A673 (cell line): ENCODE results near the gene PACRG. TPM values are rescaled to one million over a fixed set of nuclear protein-coding genes. Genes with fewer than 3 reads are reported as not detected.

Experiments
- BruUV-seq: library from RNA; stranded (reverse); fragments of 400-500 nt; replicated peaks from 2 replicates; lab custom pipeline; 2021; lab: Mats Ljungman, UMichigan
- CTCF ChIA-PET: fragments of 300-600 bp; sonication (Branson Sonifier 250); formaldehyde crosslinking; loops from one replicate; lab custom pipeline; 2022; ENCODE audit warnings: antibody characterized with exemption; lab: Charles Lee
- POLR2A ChIA-PET: fragments of 300-600 bp; sonication (Branson Sonifier 250); formaldehyde crosslinking; loops from one replicate; lab custom pipeline; 2022; ENCODE audit warnings: antibody characterized with exemption; ENCODE audit not compliant: low non-redundant PET; lab: Charles Lee
- DNase-seq: peaks from one replicate; pipeline ENCODE4 v3.0.0-alpha.2; 2015; ENCODE audit warnings: low spot score
- H3K27ac ChIP-seq: fragments of 200-600 bp; sonication (generic); 2 replicates; pipeline ENCODE4 v1.5.1; 2016; ENCODE audit warnings: mixed run types, low read depth, mild to moderate bottlenecking, mixed read lengths, antibody characterized with exemption, low read length; ENCODE audit not compliant: poor library complexity, severe bottlenecking
- H3K27me3 ChIP-seq: fragments of 200-600 bp; sonication (generic); replicated peaks from 2 replicates; pipeline ENCODE4 v1.6.1; 2017; ENCODE audit warnings: mixed run types, low read depth, mild to moderate bottlenecking, mixed read lengths, antibody characterized with exemption, low read length; ENCODE audit not compliant: insufficient read depth, poor library complexity
- H3K36me3 ChIP-seq: fragments of 200-600 bp; sonication (generic); 2 replicates; pipeline ENCODE4 v1.6.1; 2016; ENCODE audit warnings: mixed run types, mild to moderate bottlenecking, mixed read lengths, antibody characterized with exemption, low read length; ENCODE audit not compliant: insufficient read depth, poor library complexity, severe bottlenecking
- H3K4me1 ChIP-seq: fragments of 200-600 bp; sonication (generic); 2 replicates; pipeline ENCODE4 v1.6.1; 2017; ENCODE audit warnings: mixed run types, mild to moderate bottlenecking, mixed read lengths, antibody characterized with exemption, low read length; ENCODE audit not compliant: insufficient read depth, poor library complexity, severe bottlenecking
- H3K4me3 ChIP-seq: fragments of 200-600 bp; sonication (generic); 2 replicates; pipeline ENCODE4 v1.5.1; 2016; ENCODE audit warnings: low read depth, mixed run types, mild to moderate bottlenecking, mixed read lengths, low read length; ENCODE audit not compliant: poor library complexity, severe bottlenecking
- H3K9me3 ChIP-seq: fragments of 200-600 bp; sonication (generic); 2 replicates; pipeline ENCODE4 v1.6.1; 2016; ENCODE audit warnings: mixed run types, low read depth, mild to moderate bottlenecking, mixed read lengths, antibody characterized with exemption, low read length; ENCODE audit not compliant: poor library complexity, severe bottlenecking
- CTCF ChIP-seq: fragments of 300-800, 200-600 bp; sonication (generic); conservative IDR thresholded peaks from 2 replicates; pipeline ENCODE4 v1.5.1; 2017; ENCODE audit warnings: low read depth, mild to moderate bottlenecking, antibody characterized with exemption, low read length, moderate library complexity, mixed read lengths
- EZH2 ChIP-seq: fragments of 200-600 bp; sonication (generic); IDR thresholded peaks from 2 replicates; pipeline ENCODE4 v1.6.1; 2017; ENCODE audit warnings: borderline replicate concordance, low read depth, mild to moderate bottlenecking, mixed read lengths, antibody characterized with exemption, low read length; ENCODE audit not compliant: poor library complexity, severe bottlenecking
- intact Hi-C: fragments of 100-400 bp; cut with micrococcal nuclease; formaldehyde crosslinking; loops from one replicate; pipeline ENCODE4 v1.10.0; 2022; ENCODE audit not compliant: unreplicated experiment
- total RNA-seq: library from RNA; stranded (reverse); gene quantifications from 2 replicates; pipeline ENCODE4 v1.2.3, GENCODE V29; 2021

Gene PACRG
- total RNA-seq, 1 experiment from 2014 or later, result not detected

- ChIA-PET POLR2A (no interaction called here), CTCF (no interaction called here)
- intact Hi-C loops, result no loop called here
- Histone ChIP-seq H3K27ac (no peak overlapping the region), H3K4me3 (no peak overlapping the region), H3K36me3 (no peaks in the 10 kb centered on the region), H3K9me3 (no peaks in the 10 kb centered on the region), H3K4me1 (no peaks in the 10 kb centered on the region), H3K27me3 (no peaks in the 10 kb centered on the region)
- no peak for TF ChIP-seq CTCF
- TF ChIP-seq EZH2, result no peak
- DNase-seq, result no peak
- no TSS peak for BruUV-seq
These were observed 9.2 kb downstream of the PACRG start for GRCh38 chr6:162736961-162737360.

GRCh38 chr6:162750776-162751175 lies 23.0 kb downstream of the PACRG start:
- CTCF ChIA-PET, result no interaction called here
- no peak for DNase-seq
- intact Hi-C loops, result no loop called here

GRCh38 chr6:162751211-162751859 lies 23.6 kb downstream of the PACRG start:
- BruUV-seq, result no TSS peak
- Histone ChIP-seq H3K9me3 (no peaks in the 10 kb centered on the region), H3K36me3 (no peaks in the 10 kb centered on the region), H3K27ac (no peak overlapping the region), H3K27me3 (no peaks in the 10 kb centered on the region), H3K4me3 (no peak overlapping the region), H3K4me1 (no peaks in the 10 kb centered on the region)
- ChIA-PET CTCF (no interaction called here), POLR2A (no interaction called here)
- TF ChIP-seq CTCF, result no peak
- no peak for TF ChIP-seq EZH2
- intact Hi-C loops, result no loop called here
- no peak for DNase-seq

More at GRCh38 chr6:162750776-162751175, 23.0 kb downstream of the PACRG start:
- TF ChIP-seq EZH2, result no peak
- POLR2A ChIA-PET, result no interaction called here
- Histone ChIP-seq H3K4me1 (no peaks in the 10 kb centered on the region), H3K4me3 (no peak overlapping the region), H3K36me3 (no peaks in the 10 kb centered on the region), H3K27me3 (no peaks in the 10 kb centered on the region), H3K27ac (no peak overlapping the region), H3K9me3 (no peaks in the 10 kb centered on the region)
- BruUV-seq, result no TSS peak

- intact Hi-C loops, result no loop called here
- TF ChIP-seq CTCF (no peak), EZH2 (no peak)
- Histone ChIP-seq H3K9me3 (no peaks in the 10 kb centered on the region), H3K4me1 (no peaks in the 10 kb centered on the region), H3K27me3 (no peaks in the 10 kb centered on the region), H3K4me3 (no peak overlapping the region), H3K27ac (no peak overlapping the region), H3K36me3 (no peaks in the 10 kb centered on the region)
- CTCF ChIA-PET, result no interaction called here
- POLR2A ChIA-PET, result no interaction called here
- no peak for DNase-seq
- no TSS peak for BruUV-seq
These were observed 26.0 kb downstream of the PACRG start for GRCh38 chr6:162753775-162754174.
